Measurements from ENCODE around the gene MUC20. TPM values are rescaled to one million over a fixed set of nuclear protein-coding genes. Genes with fewer than 3 reads are reported as not detected.

Gene MUC20
- total and polyA plus RNA-seq, 4 donors, result 1.1 to 9.7 (median 7.7) TPM

DNA sequence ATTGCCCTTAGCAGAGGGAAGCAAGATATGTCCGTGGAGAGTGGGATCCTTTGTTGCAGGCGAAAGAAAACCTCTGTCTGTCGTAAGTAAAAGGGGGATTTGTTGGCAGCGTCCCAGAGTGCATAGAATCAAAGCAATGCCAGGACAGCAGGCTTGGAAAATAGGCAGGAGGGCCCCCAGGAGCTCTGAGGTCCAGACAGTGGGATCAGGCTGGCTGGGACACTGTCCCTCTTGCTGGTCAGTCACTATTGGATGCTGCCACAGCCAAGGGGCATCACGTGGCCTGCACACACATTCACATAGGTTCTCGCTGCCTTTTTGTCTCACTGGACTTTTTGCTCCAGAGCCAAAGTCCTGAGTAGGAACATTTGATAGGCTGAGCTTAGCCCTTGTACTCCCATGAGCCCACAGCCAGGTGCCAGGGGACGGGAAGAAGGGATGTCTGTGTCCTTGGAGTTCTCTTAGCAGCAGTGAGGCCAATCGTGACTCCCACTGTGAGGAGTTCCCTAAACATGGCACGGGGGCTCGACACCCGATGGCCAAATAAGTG lies 10.7 kb downstream of the MUC20 start:
- Histone ChIP-seq H3K4me3 (ENCODE audit: low read depth in 1 of 3, low read length in 3 of 3) (no peak overlapping the region), H3K9me3 (ENCODE audit: control insufficient read depth in 4 of 4, low read length in 3 of 4) (no peaks in the 10 kb centered on the region), H3K36me3 (ENCODE audit: control insufficient read depth in 4 of 4, insufficient read depth in 3 of 4, low read depth in 1 of 4, low read length in 3 of 4) (peaks cover 0 to 41% (median 21%) of the 10 kb centered on the region in 4 donors), H3K4me1 (ENCODE audit: control insufficient read depth in 4 of 4, insufficient read depth in 4 of 4, low read length in 3 of 4) (peaks cover 0 to 14% (median 2%) of the 10 kb centered on the region in 4 donors), H3K27ac (ENCODE audit: low read depth in 1 of 2, low read length in 2 of 2) (no peak overlapping the region), H3K9ac (ENCODE audit: low read depth in 1 of 2, low read length in 2 of 2) (no peak overlapping the region), H3K27me3 (ENCODE audit: control insufficient read depth in 4 of 4, insufficient read depth in 4 of 4, low read length in 3 of 4) (no peaks in the 10 kb centered on the region)
- TF ChIP-seq RXRA (IDR thresholded peaks at IDR 0.05), result no peak
- TF ChIP-seq, protein P1, sequence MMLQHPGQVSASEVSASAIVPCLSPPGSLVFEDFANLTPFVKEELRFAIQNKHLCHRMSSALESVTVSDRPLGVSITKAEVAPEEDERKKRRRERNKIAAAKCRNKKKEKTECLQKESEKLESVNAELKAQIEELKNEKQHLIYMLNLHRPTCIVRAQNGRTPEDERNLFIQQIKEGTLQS (IDR thresholded peaks at IDR 0.05), result no peak
- no peak for TF ChIP-seq ZBTB33 (IDR thresholded peaks at IDR 0.05)
- no peak for TF ChIP-seq JUND (IDR thresholded peaks at IDR 0.05)
- no peak for TF ChIP-seq HNF4G (IDR thresholded peaks at IDR 0.05)
- no peak for DNase-seq (ENCODE audit: low spot score)
- 92% methylated on average over 11 of the region's 11 CpGs for WGBS

- Histone ChIP-seq H3K9ac (ENCODE audit: low read depth in 1 of 2, low read length in 2 of 2) (no peak overlapping the region), H3K36me3 (ENCODE audit: control insufficient read depth in 4 of 4, insufficient read depth in 3 of 4, low read depth in 1 of 4, low read length in 3 of 4) (peaks cover 0 to 43% (median 26%) of the 10 kb centered on the region in 4 donors), H3K4me3 (ENCODE audit: low read depth in 1 of 3, low read length in 3 of 3) (no peak overlapping the region), H3K27ac (ENCODE audit: low read depth in 1 of 2, low read length in 2 of 2) (no peak overlapping the region), H3K9me3 (ENCODE audit: control insufficient read depth in 4 of 4, low read length in 3 of 4) (no peaks in the 10 kb centered on the region), H3K27me3 (ENCODE audit: control insufficient read depth in 4 of 4, insufficient read depth in 4 of 4, low read length in 3 of 4) (no peaks in the 10 kb centered on the region), H3K4me1 (ENCODE audit: control insufficient read depth in 4 of 4, insufficient read depth in 4 of 4, low read length in 3 of 4) (peaks cover 0 to 2% (median 0%) of the 10 kb centered on the region in 4 donors)
- WGBS, result 86% methylated on average over 12 of the region's 12 CpGs
- TF ChIP-seq JUND (IDR thresholded peaks at IDR 0.05) (no peak), MAX (IDR thresholded peaks at IDR 0.05) (no peak), HNF4A (conservative IDR thresholded peaks at IDR 0.05) (no peak), REST (IDR thresholded peaks at IDR 0.05) (no peak), RXRA (IDR thresholded peaks at IDR 0.05) (no peak), NR2F2 (IDR thresholded peaks at IDR 0.05) (no peak), YY1 (IDR thresholded peaks at IDR 0.05) (no peak), ZBTB33 (IDR thresholded peaks at IDR 0.05) (no peak), GABPA (IDR thresholded peaks at IDR 0.05 in 1 of 2, conservative IDR thresholded peaks at IDR 0.05 in 1 of 2) (no peak), TAF1 (conservative IDR thresholded peaks at IDR 0.05) (no peak)
- TF ChIP-seq, protein P2, sequence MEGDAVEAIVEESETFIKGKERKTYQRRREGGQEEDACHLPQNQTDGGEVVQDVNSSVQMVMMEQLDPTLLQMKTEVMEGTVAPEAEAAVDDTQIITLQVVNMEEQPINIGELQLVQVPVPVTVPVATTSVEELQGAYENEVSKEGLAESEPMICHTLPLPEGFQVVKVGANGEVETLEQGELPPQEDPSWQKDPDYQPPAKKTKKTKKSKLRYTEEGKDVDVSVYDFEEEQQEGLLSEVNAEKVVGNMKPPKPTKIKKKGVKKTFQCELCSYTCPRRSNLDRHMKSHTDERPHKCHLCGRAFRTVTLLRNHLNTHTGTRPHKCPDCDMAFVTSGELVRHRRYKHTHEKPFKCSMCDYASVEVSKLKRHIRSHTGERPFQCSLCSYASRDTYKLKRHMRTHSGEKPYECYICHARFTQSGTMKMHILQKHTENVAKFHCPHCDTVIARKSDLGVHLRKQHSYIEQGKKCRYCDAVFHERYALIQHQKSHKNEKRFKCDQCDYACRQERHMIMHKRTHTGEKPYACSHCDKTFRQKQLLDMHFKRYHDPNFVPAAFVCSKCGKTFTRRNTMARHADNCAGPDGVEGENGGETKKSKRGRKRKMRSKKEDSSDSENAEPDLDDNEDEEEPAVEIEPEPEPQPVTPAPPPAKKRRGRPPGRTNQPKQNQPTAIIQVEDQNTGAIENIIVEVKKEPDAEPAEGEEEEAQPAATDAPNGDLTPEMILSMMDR (IDR thresholded peaks at IDR 0.05; ENCODE audit: low read depth, low read length, missing input control), result no peak
- no peak for DNase-seq (ENCODE audit: low spot score)
These were observed 12.2 kb downstream of the MUC20 start for GRCh38 chr3:195732940-195733339.
